DND-41 (cell line): ENCODE data around the gene APOM.

Experiments
- CTCF ChIP-seq: IDR thresholded peaks from 2 replicates; pipeline ENCODE4 v1.5.1; 2012; ENCODE audit warnings: borderline replicate concordance, low read length, moderate library complexity, mild to moderate bottlenecking; ENCODE audit not compliant: poor library complexity, severe bottlenecking; ENCODE audit errors: extremely low read depth
- EZH2 ChIP-seq: IDR thresholded peaks from 3 replicates; pipeline ENCODE4 v1.6.1; 2012; ENCODE audit warnings: borderline replicate concordance, low read depth, mild to moderate bottlenecking, moderate library complexity, low read length, inconsistent platforms; ENCODE audit not compliant: severe bottlenecking

- no peak for TF ChIP-seq CTCF
- no peak for TF ChIP-seq EZH2
Measured at GRCh38 chr6:31643818-31644454, 11.8 kb upstream of the APOM start.
